Sigmoid colon (tissue), 7 donors: Measurements from ENCODE around the gene ATP1B3. TPM values are rescaled to one million over a fixed set of nuclear protein-coding genes. Genes with fewer than 3 reads are reported as not detected.
A peak's percentile ranks its signal among the peaks of the same experiment; 100 is the strongest.

Experiments used
- DNase-seq: peaks from one replicate; pipeline ENCODE4 v3.0.0-alpha.2; 2019
- H3K27ac ChIP-seq, 4 donors: fragments of 200-600 bp; sonication (generic); one replicate each; pipeline ENCODE4 v1.5.1; 2016 to 2019; ENCODE audit warnings: mild to moderate bottlenecking in 1 of 4
- H3K27me3 ChIP-seq, 3 donors: fragments of 200-600 bp; sonication (generic); one replicate each; pipeline ENCODE4 v1.5.1; 2019; ENCODE audit warnings: mild to moderate bottlenecking in 1 of 3
- H3K36me3 ChIP-seq, 4 donors: fragments of 200-600 bp; sonication (generic); one replicate each; pipeline ENCODE4 v1.5.1; 2016 to 2019
- H3K4me1 ChIP-seq, 4 donors: fragments of 200-600 bp; sonication (generic); one replicate each; pipeline ENCODE4 v1.5.1; 2017 to 2019
- H3K4me3 ChIP-seq, 4 donors: fragments of 200-600 bp; sonication (generic); one replicate each; pipeline ENCODE4 v1.5.1; 2017 to 2019; ENCODE audit warnings: mild to moderate bottlenecking in 2 of 4, moderate library complexity in 1 of 4
- H3K9me3 ChIP-seq, 4 donors: fragments of 200-600 bp in 3 of 4; sonication (generic) in 3 of 4; one replicate each; pipeline versions ENCODE4 v1.5.1 to v1.6.1; 2013 to 2019
- EP300 ChIP-seq, 4 donors: sonication (generic); formaldehyde crosslinking; IDR thresholded peaks; one replicate each; pipeline ENCODE4 v1.6.1; 2017; ENCODE audit warnings: antibody characterized with exemption in 4 of 4
- POLR2A ChIP-seq, 2 donors: fragments of 450-650 bp; IDR thresholded peaks; one replicate each; pipeline ENCODE4 v1.6.1; 2016; ENCODE audit warnings: antibody characterized with exemption in 2 of 2, mild to moderate bottlenecking in 2 of 2, moderate library complexity in 2 of 2
- POLR2AphosphoS5 ChIP-seq, 4 donors: sonication (generic); formaldehyde crosslinking; IDR thresholded peaks; one replicate each; pipeline ENCODE4 v1.6.1; 2017; ENCODE audit warnings: antibody characterized with exemption in 4 of 4
- WGBS, 2 donors: extraction: QIAGEN DNeasy Blood & Tissue Kit; methylation state at CpG; one replicate each; pipeline ENCODE4 v1.1.7; 2013; 5-methylcytosine and 5-hydroxymethylcytosine counted together
- intact Hi-C: fragments of 100-400 bp; cut with DNase I; formaldehyde crosslinking; loops from one replicate; pipeline ENCODE4 v1.15.1; 2023
- polyA plus RNA-seq, 3 donors: library from polyadenylated mRNA; stranded (reverse); fragments of 200-250 nt; gene quantifications; one replicate each; pipeline ENCODE4 v1.2.3, GENCODE V29; 2013
- total RNA-seq, 4 donors: library from RNA; depleted of rRNA; stranded (reverse); fragments of >200 nt; gene quantifications; one replicate each; pipeline ENCODE4 v1.1.0, GENCODE V29; 2016
- TF ChIP-seq, protein P1 (sequence below), 4 experiments: fragments of 450-650 bp in 3 of 4; fragments of 200-600 bp in 1 of 4; IDR thresholded peaks; one replicate each; pipeline ENCODE4 v1.5.1; 2016 to 2019; ENCODE audit warnings: antibody characterized with exemption in 4 of 4, mild to moderate bottlenecking in 3 of 4, moderate library complexity in 2 of 4
- donor health status: healthy with polysubstance abuse.
- donor health status: Bipolar disorder and iron deficiency.
- donor health status: healthy.

ATP1B3 gene
- total and polyA plus RNA-seq, 7 donors: 29.9 to 235 (median 69.5) TPM

GRCh38 chr3:141941093-141941492, 64.7 kb downstream of the ATP1B3 start:
- peak; percentile 40 for DNase-seq
- WGBS, 2 donors: 9 to 32% methylated on average over 8 of the region's 8 CpGs
- TF ChIP-seq EP300 (IDR thresholded peaks at IDR 0.05) (no peak), POLR2A (IDR thresholded peaks at IDR 0.05) (no peak), POLR2AphosphoS5 (IDR thresholded peaks at IDR 0.05) (no peak)
- TF ChIP-seq, protein P1, sequence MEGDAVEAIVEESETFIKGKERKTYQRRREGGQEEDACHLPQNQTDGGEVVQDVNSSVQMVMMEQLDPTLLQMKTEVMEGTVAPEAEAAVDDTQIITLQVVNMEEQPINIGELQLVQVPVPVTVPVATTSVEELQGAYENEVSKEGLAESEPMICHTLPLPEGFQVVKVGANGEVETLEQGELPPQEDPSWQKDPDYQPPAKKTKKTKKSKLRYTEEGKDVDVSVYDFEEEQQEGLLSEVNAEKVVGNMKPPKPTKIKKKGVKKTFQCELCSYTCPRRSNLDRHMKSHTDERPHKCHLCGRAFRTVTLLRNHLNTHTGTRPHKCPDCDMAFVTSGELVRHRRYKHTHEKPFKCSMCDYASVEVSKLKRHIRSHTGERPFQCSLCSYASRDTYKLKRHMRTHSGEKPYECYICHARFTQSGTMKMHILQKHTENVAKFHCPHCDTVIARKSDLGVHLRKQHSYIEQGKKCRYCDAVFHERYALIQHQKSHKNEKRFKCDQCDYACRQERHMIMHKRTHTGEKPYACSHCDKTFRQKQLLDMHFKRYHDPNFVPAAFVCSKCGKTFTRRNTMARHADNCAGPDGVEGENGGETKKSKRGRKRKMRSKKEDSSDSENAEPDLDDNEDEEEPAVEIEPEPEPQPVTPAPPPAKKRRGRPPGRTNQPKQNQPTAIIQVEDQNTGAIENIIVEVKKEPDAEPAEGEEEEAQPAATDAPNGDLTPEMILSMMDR (IDR thresholded peaks at IDR 0.05): no peak
- H3K4me3 ChIP-seq: no peak overlapping the region
- intact Hi-C loops: no loop called here
- peak overlapping the region in 3 of 4 donors; percentile 38 to 61 (median 47) for H3K27ac ChIP-seq
- H3K9me3 ChIP-seq: no peaks in the 10 kb centered on the region
- no peaks in the 10 kb centered on the region for H3K36me3 ChIP-seq
- H3K27me3 ChIP-seq: no peaks in the 10 kb centered on the region
- peaks cover 0 to 10% (median 7%) of the 10 kb centered on the region in 4 donors for H3K4me1 ChIP-seq

GRCh38 chr3:141942006-141942405, 65.6 kb downstream of the ATP1B3 start:
- H3K36me3 ChIP-seq: no peaks in the 10 kb centered on the region
- peak; percentile 29 for DNase-seq
- H3K4me3 ChIP-seq: no peak overlapping the region
- H3K27ac ChIP-seq: no peak overlapping the region
- intact Hi-C loops: no loop called here
- peaks cover 0 to 10% (median 7%) of the 10 kb centered on the region in 4 donors for H3K4me1 ChIP-seq
- TF ChIP-seq EP300 (IDR thresholded peaks at IDR 0.05) (no peak), POLR2AphosphoS5 (IDR thresholded peaks at IDR 0.05) (no peak), POLR2A (IDR thresholded peaks at IDR 0.05) (no peak)
- TF ChIP-seq, protein P1 (IDR thresholded peaks at IDR 0.05): no peak
- H3K9me3 ChIP-seq: no peaks in the 10 kb centered on the region
- WGBS, 2 donors: 66 to 85% methylated on average over 8 of the region's 8 CpGs
- no peaks in the 10 kb centered on the region for H3K27me3 ChIP-seq

DNA sequence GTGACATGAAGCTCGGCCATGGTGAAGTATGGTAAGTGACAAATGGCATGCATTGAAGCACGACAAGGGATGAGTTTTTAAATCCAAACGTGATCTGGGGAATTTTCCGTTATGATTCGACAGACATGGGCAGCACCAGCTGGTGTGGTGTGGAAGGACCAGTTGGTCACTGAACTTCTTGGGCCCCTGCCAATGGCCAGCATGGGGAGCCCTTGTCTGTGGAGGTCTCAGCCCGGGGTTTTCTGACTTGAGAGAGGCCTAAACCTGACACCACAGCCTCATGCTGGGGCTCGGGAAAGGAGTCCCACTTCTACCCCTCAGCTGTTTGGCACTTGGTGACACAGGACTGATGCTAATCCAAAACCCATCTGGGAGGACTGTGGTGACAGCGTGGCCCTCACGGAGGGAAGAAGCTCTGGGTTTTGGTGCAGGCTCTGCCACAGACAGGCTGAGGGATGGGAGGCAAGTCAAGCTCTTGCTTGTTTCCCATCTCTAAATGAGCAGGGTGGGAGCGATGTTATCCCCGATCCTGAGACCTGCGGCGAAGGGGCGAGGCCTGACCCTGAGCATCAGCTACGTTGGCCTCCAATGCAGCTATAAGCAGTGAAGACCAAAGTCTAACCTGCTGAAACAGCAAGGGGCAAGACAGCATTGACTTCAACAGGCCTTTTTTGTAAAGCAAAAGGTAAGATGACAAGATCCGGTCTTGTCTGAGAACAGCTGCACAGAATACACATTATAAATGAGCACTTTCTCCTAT, 69.5 kb downstream of the ATP1B3 start:
- Histone ChIP-seq H3K4me3 (no peak overlapping the region), H3K9me3 (no peaks in the 10 kb centered on the region), H3K36me3 (peaks cover 0 to under 1% (median 0%) of the 10 kb centered on the region in 4 donors), H3K27ac (no peak overlapping the region), H3K4me1 (peaks cover 0 to 2% (median under 1%) of the 10 kb centered on the region in 4 donors), H3K27me3 (no peaks in the 10 kb centered on the region)
- TF ChIP-seq, protein P1 (IDR thresholded peaks at IDR 0.05): no peak
- TF ChIP-seq POLR2A (IDR thresholded peaks at IDR 0.05) (no peak), POLR2AphosphoS5 (IDR thresholded peaks at IDR 0.05) (no peak), EP300 (IDR thresholded peaks at IDR 0.05) (no peak)
- 92 to 93% methylated on average over 16 of the region's 16 CpGs for WGBS, 2 donors
- DNase-seq: peak; percentile 61
- intact Hi-C loops: no loop called here

GRCh38 chr3:141949399-141949798, 73.0 kb downstream of the ATP1B3 start:
- intact Hi-C loops: no loop called here
- H3K4me1 ChIP-seq: no peaks in the 10 kb centered on the region
- 85% methylated on average over 10 of the region's 10 CpGs for WGBS, 2 donors
- no peaks in the 10 kb centered on the region for H3K9me3 ChIP-seq
- no peak for DNase-seq
- TF ChIP-seq EP300 (IDR thresholded peaks at IDR 0.05): no peak
- no peak for TF ChIP-seq POLR2A (IDR thresholded peaks at IDR 0.05)
- TF ChIP-seq POLR2AphosphoS5 (IDR thresholded peaks at IDR 0.05): no peak
- TF ChIP-seq, protein P1 (IDR thresholded peaks at IDR 0.05): no peak
- H3K36me3 ChIP-seq: peaks cover 0 to 20% (median 5%) of the 10 kb centered on the region in 4 donors
- no peak overlapping the region for H3K27ac ChIP-seq
- H3K27me3 ChIP-seq: no peaks in the 10 kb centered on the region
- no peak overlapping the region for H3K4me3 ChIP-seq
